ENCODE data around the gene S1PR3.

Gene S1PR3

GRCh38 chr9:88959727-88960469 lies 31.4 kb upstream of the S1PR3 start:
- no peak overlapping the region for H3K4me3 ChIP-seq (ENCODE audit: low read depth, low read length)
- no peak for TF ChIP-seq CTCF (IDR thresholded peaks at IDR 0.05; ENCODE audit: low read depth, low read length)

GRCh38 chr9:88960632-88961031 lies 30.6 kb upstream of the S1PR3 start:
- H3K4me3 ChIP-seq (ENCODE audit: low read depth, low read length) = no peak overlapping the region
- no peak for TF ChIP-seq CTCF (IDR thresholded peaks at IDR 0.05; ENCODE audit: low read depth, low read length)

- no peak overlapping the region for H3K4me3 ChIP-seq (ENCODE audit: low read depth, low read length)
- TF ChIP-seq CTCF (IDR thresholded peaks at IDR 0.05; ENCODE audit: low read depth, low read length) = no peak
Observed at GRCh38 chr9:88965473-88965872, 25.8 kb upstream of the S1PR3 start.

- no peak overlapping the region for H3K4me3 ChIP-seq (ENCODE audit: low read depth, low read length)
- TF ChIP-seq CTCF (IDR thresholded peaks at IDR 0.05; ENCODE audit: low read depth, low read length) = no peak
Observed at GRCh38 chr9:88966894-88967676, 24.2 kb upstream of the S1PR3 start.

DNA sequence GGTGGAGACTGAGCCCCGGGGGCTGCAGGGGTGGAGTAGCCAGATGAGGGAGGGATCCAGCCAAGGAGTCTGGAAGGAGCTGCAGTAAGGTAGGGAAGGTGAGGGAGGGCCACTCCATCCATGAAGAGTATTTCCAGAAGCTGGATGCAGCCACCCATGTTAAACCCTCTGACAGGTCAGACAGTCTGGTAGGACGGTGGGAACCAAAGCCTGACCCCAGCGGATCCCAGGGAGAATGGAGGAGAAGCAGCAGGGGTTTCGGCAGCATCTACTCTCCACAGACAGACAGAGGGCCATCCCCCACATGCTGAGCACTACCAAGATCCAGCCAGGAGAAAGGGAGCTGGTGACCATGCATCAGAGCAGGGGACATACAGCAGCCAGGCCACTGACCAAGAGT lies 22.5 kb upstream of the S1PR3 start:
- H3K4me3 ChIP-seq (ENCODE audit: low read depth, low read length) = no peak overlapping the region
- no peak for TF ChIP-seq CTCF (IDR thresholded peaks at IDR 0.05; ENCODE audit: low read depth, low read length)

- no peak overlapping the region for H3K4me3 ChIP-seq (ENCODE audit: low read depth, low read length)
- no peak for TF ChIP-seq CTCF (IDR thresholded peaks at IDR 0.05; ENCODE audit: low read depth, low read length)
Observed at GRCh38 chr9:88969646-88970373, 21.5 kb upstream of the S1PR3 start.
